ENCODE data around the gene RBMS1.

RBMS1 gene

DNA sequence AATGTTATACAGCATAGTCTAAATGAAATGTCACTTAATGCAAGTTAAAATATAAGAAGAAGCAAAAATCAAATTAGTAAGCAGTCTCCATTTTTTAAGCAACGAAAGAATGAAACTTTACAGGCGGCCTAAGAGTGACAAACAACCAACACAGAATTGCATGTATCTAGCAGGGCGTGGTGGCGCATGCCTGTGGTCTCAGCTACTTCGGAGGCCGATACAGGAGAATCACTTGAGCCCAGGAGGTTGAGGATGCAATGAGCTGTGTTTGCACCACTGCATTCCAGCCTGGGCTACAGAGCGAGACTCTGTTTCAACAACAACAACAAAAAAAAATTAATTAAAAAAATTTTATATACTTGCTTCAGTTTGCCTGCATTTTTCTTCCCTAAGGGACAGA lies 16.6 kb downstream of the RBMS1 start:
- TF ChIP-seq SIN3A (IDR thresholded peaks at IDR 0.05; ENCODE audit: borderline replicate concordance, insufficient read depth, low read length) (no peak), FOXP2 (optimal IDR thresholded peaks at IDR 0.05; ENCODE audit: borderline replicate concordance, extremely low read depth, extremely low read length, insufficient read depth) (no peak), TAF1 (IDR thresholded peaks at IDR 0.05; ENCODE audit: borderline replicate concordance, insufficient read depth, low read length) (no peak), POLR2AphosphoS5 (IDR thresholded peaks at IDR 0.05; ENCODE audit: low read depth, low read length) (no peak)
- TF ChIP-seq, protein P1, sequence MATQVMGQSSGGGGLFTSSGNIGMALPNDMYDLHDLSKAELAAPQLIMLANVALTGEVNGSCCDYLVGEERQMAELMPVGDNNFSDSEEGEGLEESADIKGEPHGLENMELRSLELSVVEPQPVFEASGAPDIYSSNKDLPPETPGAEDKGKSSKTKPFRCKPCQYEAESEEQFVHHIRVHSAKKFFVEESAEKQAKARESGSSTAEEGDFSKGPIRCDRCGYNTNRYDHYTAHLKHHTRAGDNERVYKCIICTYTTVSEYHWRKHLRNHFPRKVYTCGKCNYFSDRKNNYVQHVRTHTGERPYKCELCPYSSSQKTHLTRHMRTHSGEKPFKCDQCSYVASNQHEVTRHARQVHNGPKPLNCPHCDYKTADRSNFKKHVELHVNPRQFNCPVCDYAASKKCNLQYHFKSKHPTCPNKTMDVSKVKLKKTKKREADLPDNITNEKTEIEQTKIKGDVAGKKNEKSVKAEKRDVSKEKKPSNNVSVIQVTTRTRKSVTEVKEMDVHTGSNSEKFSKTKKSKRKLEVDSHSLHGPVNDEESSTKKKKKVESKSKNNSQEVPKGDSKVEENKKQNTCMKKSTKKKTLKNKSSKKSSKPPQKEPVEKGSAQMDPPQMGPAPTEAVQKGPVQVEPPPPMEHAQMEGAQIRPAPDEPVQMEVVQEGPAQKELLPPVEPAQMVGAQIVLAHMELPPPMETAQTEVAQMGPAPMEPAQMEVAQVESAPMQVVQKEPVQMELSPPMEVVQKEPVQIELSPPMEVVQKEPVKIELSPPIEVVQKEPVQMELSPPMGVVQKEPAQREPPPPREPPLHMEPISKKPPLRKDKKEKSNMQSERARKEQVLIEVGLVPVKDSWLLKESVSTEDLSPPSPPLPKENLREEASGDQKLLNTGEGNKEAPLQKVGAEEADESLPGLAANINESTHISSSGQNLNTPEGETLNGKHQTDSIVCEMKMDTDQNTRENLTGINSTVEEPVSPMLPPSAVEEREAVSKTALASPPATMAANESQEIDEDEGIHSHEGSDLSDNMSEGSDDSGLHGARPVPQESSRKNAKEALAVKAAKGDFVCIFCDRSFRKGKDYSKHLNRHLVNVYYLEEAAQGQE (IDR thresholded peaks at IDR 0.05; ENCODE audit: insufficient read depth in 1 of 2, low read depth in 2 of 2, low read length in 2 of 2) = no peak

DNA sequence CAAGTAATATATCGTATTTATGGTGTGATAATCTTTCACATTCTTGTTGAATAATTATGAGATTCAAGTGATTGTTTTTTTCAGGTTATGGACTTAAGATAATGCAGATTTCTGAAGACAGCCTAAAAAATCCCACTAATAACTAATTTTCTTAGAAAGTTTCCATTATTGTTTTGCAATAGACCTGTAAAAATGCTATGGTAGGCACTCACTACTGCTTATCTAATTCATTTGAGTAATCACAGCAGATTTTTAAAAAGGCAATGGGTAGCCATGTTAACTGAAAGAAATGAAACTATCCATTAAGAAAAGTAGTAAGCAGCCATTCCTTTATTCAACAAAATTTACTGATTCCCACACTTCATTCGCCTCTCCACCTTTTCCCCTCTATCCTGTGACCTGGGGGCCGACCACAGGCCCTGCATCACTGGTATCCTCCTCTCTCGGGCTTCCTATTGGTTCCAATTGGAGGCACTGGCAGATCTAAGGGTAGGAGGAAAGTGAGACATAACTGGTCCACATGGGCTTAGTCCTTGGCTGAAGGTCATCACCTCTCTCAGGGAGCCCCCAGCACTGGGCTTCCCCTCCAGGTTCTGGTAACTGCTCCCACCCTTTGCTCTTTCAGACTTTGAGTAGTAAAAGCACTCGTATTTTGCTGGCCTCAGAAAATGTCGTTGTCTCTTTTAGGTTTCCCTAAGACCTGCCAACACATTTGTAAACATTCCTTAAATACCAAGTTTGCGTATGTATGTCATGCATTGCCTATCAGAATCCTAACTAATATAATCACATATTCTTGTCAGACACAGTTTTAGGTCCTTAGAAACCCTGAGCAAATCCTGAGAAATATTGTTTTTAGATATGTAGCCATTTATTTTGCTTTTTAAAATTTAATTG lies 18.5 kb downstream of the RBMS1 start:
- TF ChIP-seq FOXP2 (optimal IDR thresholded peaks at IDR 0.05; ENCODE audit: borderline replicate concordance, extremely low read depth, extremely low read length, insufficient read depth) (no peak), TAF1 (IDR thresholded peaks at IDR 0.05; ENCODE audit: borderline replicate concordance, insufficient read depth, low read length) (no peak), POLR2AphosphoS5 (IDR thresholded peaks at IDR 0.05; ENCODE audit: low read depth, low read length) (no peak), SIN3A (IDR thresholded peaks at IDR 0.05; ENCODE audit: borderline replicate concordance, insufficient read depth, low read length) (no peak)
- TF ChIP-seq, protein P1 (IDR thresholded peaks at IDR 0.05; ENCODE audit: insufficient read depth in 1 of 2, low read depth in 2 of 2, low read length in 2 of 2) = no peak

DNA sequence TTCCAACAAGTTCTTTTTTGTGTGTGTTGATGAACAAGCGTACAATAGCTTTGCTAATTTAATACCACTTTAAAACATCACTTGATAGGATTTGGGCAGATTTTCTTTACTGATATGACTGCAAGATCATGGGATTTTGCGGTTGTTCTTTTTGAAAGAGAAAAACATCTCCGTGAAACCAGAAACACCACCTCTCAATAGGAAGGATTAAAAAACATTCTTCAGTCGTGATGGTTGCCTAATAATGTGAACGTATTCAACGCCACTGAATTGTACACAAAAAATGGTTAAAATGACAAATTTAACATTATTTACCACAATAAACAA lies 19.3 kb downstream of the RBMS1 start:
- TF ChIP-seq, protein P1 (IDR thresholded peaks at IDR 0.05; ENCODE audit: insufficient read depth in 1 of 2, low read depth in 2 of 2, low read length in 2 of 2) = no peak
- TF ChIP-seq POLR2AphosphoS5 (IDR thresholded peaks at IDR 0.05; ENCODE audit: low read depth, low read length) = no peak
- no peak for TF ChIP-seq TAF1 (IDR thresholded peaks at IDR 0.05; ENCODE audit: borderline replicate concordance, insufficient read depth, low read length)
- no peak for TF ChIP-seq SIN3A (IDR thresholded peaks at IDR 0.05; ENCODE audit: borderline replicate concordance, insufficient read depth, low read length)
- no peak for TF ChIP-seq FOXP2 (optimal IDR thresholded peaks at IDR 0.05; ENCODE audit: borderline replicate concordance, extremely low read depth, extremely low read length, insufficient read depth)

DNA sequence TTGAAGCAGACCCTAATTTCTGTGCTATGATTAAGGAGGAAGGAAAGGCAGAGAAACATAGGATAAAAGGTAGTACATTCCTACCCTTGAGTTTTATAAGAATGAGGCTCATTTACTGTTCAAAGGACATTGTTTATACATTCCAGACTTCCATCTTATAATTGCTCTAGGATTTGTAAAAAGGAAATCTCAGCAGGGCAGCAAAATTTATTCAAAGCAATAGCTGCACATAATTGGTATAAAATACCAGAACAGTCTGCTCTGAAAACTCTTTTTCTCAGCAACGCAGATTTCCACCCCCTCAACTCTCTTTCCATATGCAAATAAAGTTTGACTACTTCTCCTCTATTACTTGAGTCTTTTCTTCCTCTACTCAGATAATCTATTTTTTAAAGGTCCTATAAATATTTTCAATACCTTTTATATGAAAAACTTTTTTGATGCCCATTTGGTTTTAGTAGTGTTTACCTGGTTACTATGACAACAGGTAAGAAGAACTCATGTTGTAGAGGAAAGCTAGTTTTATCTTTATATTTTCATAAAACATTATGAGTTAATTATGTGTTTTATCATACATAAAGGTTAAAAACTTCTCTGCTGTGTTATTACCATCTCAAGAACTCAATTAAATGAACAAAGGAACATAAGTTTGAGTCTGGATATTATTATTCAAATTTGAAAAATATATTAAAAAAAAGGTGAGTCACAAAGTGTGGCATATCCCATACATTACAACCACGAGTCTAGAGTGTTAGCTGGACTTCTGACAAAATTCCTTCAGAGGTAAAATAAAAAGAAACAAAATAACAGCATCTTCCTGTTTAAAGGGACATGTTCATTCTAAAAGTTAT lies 19.9 kb downstream of the RBMS1 start:
- TF ChIP-seq FOXP2 (optimal IDR thresholded peaks at IDR 0.05; ENCODE audit: borderline replicate concordance, extremely low read depth, extremely low read length, insufficient read depth) = no peak
- TF ChIP-seq, protein P1 (IDR thresholded peaks at IDR 0.05; ENCODE audit: insufficient read depth in 1 of 2, low read depth in 2 of 2, low read length in 2 of 2) = no peak
- no peak for TF ChIP-seq TAF1 (IDR thresholded peaks at IDR 0.05; ENCODE audit: borderline replicate concordance, insufficient read depth, low read length)
- TF ChIP-seq POLR2AphosphoS5 (IDR thresholded peaks at IDR 0.05; ENCODE audit: low read depth, low read length) = no peak
- TF ChIP-seq SIN3A (IDR thresholded peaks at IDR 0.05; ENCODE audit: borderline replicate concordance, insufficient read depth, low read length) = no peak
